Measurements from ENCODE around the gene TBC1D10A.

TBC1D10A gene

GRCh38 chr22:30265131-30265720 is 61.5 kb downstream of the TBC1D10A start:
- TF ChIP-seq, protein P1, sequence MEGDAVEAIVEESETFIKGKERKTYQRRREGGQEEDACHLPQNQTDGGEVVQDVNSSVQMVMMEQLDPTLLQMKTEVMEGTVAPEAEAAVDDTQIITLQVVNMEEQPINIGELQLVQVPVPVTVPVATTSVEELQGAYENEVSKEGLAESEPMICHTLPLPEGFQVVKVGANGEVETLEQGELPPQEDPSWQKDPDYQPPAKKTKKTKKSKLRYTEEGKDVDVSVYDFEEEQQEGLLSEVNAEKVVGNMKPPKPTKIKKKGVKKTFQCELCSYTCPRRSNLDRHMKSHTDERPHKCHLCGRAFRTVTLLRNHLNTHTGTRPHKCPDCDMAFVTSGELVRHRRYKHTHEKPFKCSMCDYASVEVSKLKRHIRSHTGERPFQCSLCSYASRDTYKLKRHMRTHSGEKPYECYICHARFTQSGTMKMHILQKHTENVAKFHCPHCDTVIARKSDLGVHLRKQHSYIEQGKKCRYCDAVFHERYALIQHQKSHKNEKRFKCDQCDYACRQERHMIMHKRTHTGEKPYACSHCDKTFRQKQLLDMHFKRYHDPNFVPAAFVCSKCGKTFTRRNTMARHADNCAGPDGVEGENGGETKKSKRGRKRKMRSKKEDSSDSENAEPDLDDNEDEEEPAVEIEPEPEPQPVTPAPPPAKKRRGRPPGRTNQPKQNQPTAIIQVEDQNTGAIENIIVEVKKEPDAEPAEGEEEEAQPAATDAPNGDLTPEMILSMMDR (IDR thresholded peaks at IDR 0.05; ENCODE audit: low read depth, low read length), result no peak
- H3K4me3 ChIP-seq (replicated peaks in 1 of 2; ENCODE audit: low read depth in 2 of 2, low read length in 2 of 2), result no peak overlapping the region
- DNase-seq (ENCODE audit: low read depth in 2 of 2), result no peak

GRCh38 chr22:30263883-30264282 is 62.9 kb downstream of the TBC1D10A start:
- TF ChIP-seq, protein P1 (IDR thresholded peaks at IDR 0.05; ENCODE audit: low read depth, low read length), result no peak
- no peak overlapping the region for H3K4me3 ChIP-seq (replicated peaks in 1 of 2; ENCODE audit: low read depth in 2 of 2, low read length in 2 of 2)
- DNase-seq (ENCODE audit: low read depth in 2 of 2), result no peak

DNA sequence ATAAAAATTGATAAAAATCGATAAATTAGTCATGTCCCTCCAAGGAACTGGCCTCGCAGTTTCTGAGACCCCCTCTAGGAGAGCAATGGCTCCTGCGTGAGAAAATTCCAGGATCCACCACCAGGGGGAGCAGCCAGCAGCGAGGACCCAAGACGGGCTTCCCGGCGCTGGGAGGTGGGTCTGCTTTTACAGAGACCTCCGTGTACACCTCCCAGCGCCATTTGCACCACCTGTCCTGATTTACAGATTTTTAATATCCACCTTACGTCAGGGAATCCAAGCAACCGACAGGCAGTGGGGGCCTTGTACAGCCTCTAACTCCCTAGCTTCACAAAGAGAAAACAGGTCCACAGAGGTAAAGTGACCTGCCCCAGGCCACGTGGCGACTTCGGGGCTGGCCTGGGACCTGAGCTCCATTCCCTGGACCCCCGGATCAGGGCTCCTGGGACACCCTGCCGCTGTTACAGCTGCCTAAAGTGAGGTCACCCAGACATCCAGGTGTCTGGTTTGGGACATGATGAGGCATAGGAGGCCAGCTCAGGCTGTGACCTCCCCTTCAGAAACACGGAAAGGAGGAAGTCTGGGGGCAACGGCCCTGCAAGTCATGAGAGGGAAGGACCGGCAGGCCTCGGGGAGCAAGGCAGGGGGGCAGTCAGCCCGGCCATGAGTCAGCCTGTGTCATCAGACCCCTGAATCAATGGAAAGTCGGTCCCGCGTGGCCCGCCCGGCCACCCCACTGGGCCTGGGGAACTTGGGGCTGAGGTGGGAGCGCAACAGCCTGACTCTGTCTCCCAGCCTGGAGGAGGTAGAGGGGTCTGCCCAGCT is 63.6 kb downstream of the TBC1D10A start:
- TF ChIP-seq, protein P1 (IDR thresholded peaks at IDR 0.05; ENCODE audit: low read depth, low read length), result peak; percentile 97
- DNase-seq (ENCODE audit: low read depth in 2 of 2), result peak; percentile 72
- peak overlapping the region in 1 of 2 donors; percentile 26 for H3K4me3 ChIP-seq (replicated peaks in 1 of 2; ENCODE audit: low read depth in 2 of 2, low read length in 2 of 2)

GRCh38 chr22:30262112-30262511 is 64.6 kb downstream of the TBC1D10A start:
- no peak for DNase-seq (ENCODE audit: low read depth in 2 of 2)
- no peak overlapping the region for H3K4me3 ChIP-seq (replicated peaks in 1 of 2; ENCODE audit: low read depth in 2 of 2, low read length in 2 of 2)
- TF ChIP-seq, protein P1 (IDR thresholded peaks at IDR 0.05; ENCODE audit: low read depth, low read length), result no peak

- no peak overlapping the region for H3K4me3 ChIP-seq (replicated peaks in 1 of 2; ENCODE audit: low read depth in 2 of 2, low read length in 2 of 2)
- TF ChIP-seq, protein P1 (IDR thresholded peaks at IDR 0.05; ENCODE audit: low read depth, low read length), result no peak
- peak in 1 of 2 donors; percentile 39 for DNase-seq (ENCODE audit: low read depth in 2 of 2)
Observed at GRCh38 chr22:30261134-30261533, 65.6 kb downstream of the TBC1D10A start.

- no peak for DNase-seq (ENCODE audit: low read depth in 2 of 2)
- H3K4me3 ChIP-seq (replicated peaks in 1 of 2; ENCODE audit: low read depth in 2 of 2, low read length in 2 of 2), result no peak overlapping the region
- TF ChIP-seq, protein P1 (IDR thresholded peaks at IDR 0.05; ENCODE audit: low read depth, low read length), result no peak
Observed at GRCh38 chr22:30260682-30261081, 66.1 kb downstream of the TBC1D10A start.

Measured in cardiac fibroblast (primary cell).